Liver (tissue), 9 donors: ENCODE results near the gene CCNB2. TPM values are rescaled to one million over a fixed set of nuclear protein-coding genes. Genes with fewer than 3 reads are reported as not detected.
"Not testable (repeated sequence)": the region's sequence is repeated elsewhere in the genome, so short reads cannot be mapped to it uniquely, and the experiment has no call there.

ENCODE experiments used
- DNase-seq: peaks from one replicate; pipeline ENCODE4 v3.0.0-alpha.2; 2017; ENCODE audit warnings: low spot score
- H3K27ac ChIP-seq, 2 donors: one replicate each; pipeline ENCODE4 v1.7.0; 2013; ENCODE audit warnings: inconsistent platforms in 2 of 2, low read length in 2 of 2, control low read depth in 1 of 2, low read depth in 1 of 2, mild to moderate bottlenecking in 1 of 2
- H3K27me3 ChIP-seq, 4 donors: one replicate each; pipeline versions ENCODE4 v1.6.1 to v1.7.0; 2013; ENCODE audit warnings: low read length in 3 of 4, inconsistent platforms in 1 of 4, mild to moderate bottlenecking in 1 of 4, moderate library complexity in 1 of 4; ENCODE audit not compliant: control insufficient read depth in 4 of 4, insufficient read depth in 4 of 4
- H3K36me3 ChIP-seq, 4 donors: one replicate each; pipeline versions ENCODE4 v1.6.1 to v1.7.0; 2013; ENCODE audit warnings: low read length in 3 of 4, mild to moderate bottlenecking in 3 of 4, low read depth in 1 of 4, moderate library complexity in 1 of 4; ENCODE audit not compliant: control insufficient read depth in 4 of 4, insufficient read depth in 3 of 4
- H3K4me1 ChIP-seq, 4 donors: one replicate each; pipeline versions ENCODE4 v1.6.1 to v1.7.0; 2013; ENCODE audit warnings: low read length in 3 of 4, mild to moderate bottlenecking in 3 of 4, moderate library complexity in 1 of 4; ENCODE audit not compliant: control insufficient read depth in 4 of 4, insufficient read depth in 4 of 4
- H3K4me3 ChIP-seq, 3 donors: one replicate each; pipeline versions ENCODE4 v1.6.1 to v1.7.0; 2013; ENCODE audit warnings: low read length in 3 of 3, control low read depth in 1 of 3, low read depth in 1 of 3, mild to moderate bottlenecking in 1 of 3
- H3K9ac ChIP-seq, 2 donors: one replicate each; pipeline ENCODE4 v1.7.0; 2013; ENCODE audit warnings: low read length in 2 of 2, mild to moderate bottlenecking in 2 of 2, moderate library complexity in 2 of 2, control low read depth in 1 of 2, low read depth in 1 of 2
- H3K9me3 ChIP-seq, 4 donors: one replicate each; pipeline versions ENCODE4 v1.6.1 to v1.7.0; 2013; ENCODE audit warnings: low read length in 3 of 4; ENCODE audit not compliant: control insufficient read depth in 4 of 4
- EGR1 ChIP-seq, 2 donors: IDR thresholded peaks; 2 replicates each; pipeline ENCODE4 v1.6.1; 2016 to 2018; ENCODE audit warnings: antibody characterized with exemption in 2 of 2, low read depth in 2 of 2
- FOXA2 ChIP-seq: IDR thresholded peaks from 2 replicates; pipeline ENCODE4 v1.6.1; 2016; ENCODE audit warnings: antibody characterized with exemption
- GABPA ChIP-seq, 2 donors: IDR thresholded peaks in 1 of 2; conservative IDR thresholded peaks in 1 of 2; 2 replicates each; pipeline ENCODE4 v1.6.1; 2016; ENCODE audit warnings: antibody characterized with exemption in 2 of 2, mild to moderate bottlenecking in 1 of 2, moderate library complexity in 1 of 2
- HNF4G ChIP-seq: IDR thresholded peaks from 2 replicates; pipeline ENCODE4 v1.6.1; 2016; ENCODE audit warnings: antibody characterized with exemption
- JUND ChIP-seq, 2 donors: IDR thresholded peaks; 2 replicates each; pipeline ENCODE4 v1.6.1; 2016; ENCODE audit warnings: antibody characterized with exemption in 2 of 2
- NR2F2 ChIP-seq: IDR thresholded peaks from 2 replicates; pipeline ENCODE4 v1.6.1; 2016; ENCODE audit warnings: antibody characterized with exemption
- RAD21 ChIP-seq, 2 donors: IDR thresholded peaks; 2 replicates each; pipeline ENCODE4 v1.6.1; 2016; ENCODE audit warnings: antibody characterized with exemption in 2 of 2, mild to moderate bottlenecking in 2 of 2
- RXRA ChIP-seq, 2 donors: IDR thresholded peaks; 2 replicates each; pipeline ENCODE4 v1.6.1; 2017 to 2018; ENCODE audit warnings: antibody characterized with exemption in 2 of 2, mild to moderate bottlenecking in 1 of 2
- SP1 ChIP-seq: IDR thresholded peaks from 2 replicates; pipeline ENCODE4 v1.6.1; 2018; ENCODE audit warnings: antibody characterized with exemption, mild to moderate bottlenecking
- TAF1 ChIP-seq: conservative IDR thresholded peaks from 2 replicates; pipeline ENCODE4 v1.6.1; 2016; ENCODE audit warnings: antibody characterized with exemption, mild to moderate bottlenecking
- YY1 ChIP-seq: IDR thresholded peaks from 2 replicates; pipeline ENCODE4 v1.6.1; 2016; ENCODE audit warnings: antibody characterized with exemption, mild to moderate bottlenecking
- WGBS: extraction: QIAGEN DNeasy Blood & Tissue Kit; methylation state at CpG from one replicate; pipeline ENCODE4 v1.1.7; 2013; 5-methylcytosine and 5-hydroxymethylcytosine counted together
- polyA plus RNA-seq, 2 donors: library from polyadenylated mRNA; stranded (reverse) in 1 of 2; unstranded in 1 of 2; fragments of 200-250 nt in 1 of 2; fragments of >200 nt in 1 of 2; fragmentation: Nextera tagmentation in 1 of 2; extraction: Ambion mirVana in 1 of 2; gene quantifications; one replicate each; pipeline versions ENCODE4 v1.2.1 to v1.2.3, GENCODE V29; 2013 to 2015
- total RNA-seq, 2 donors: library from RNA; depleted of rRNA; stranded (reverse); fragments of >200 nt; gene quantifications; one replicate each; pipeline ENCODE4 v1.2.3, GENCODE V29; 2014
- TF ChIP-seq, protein P1 (sequence below): IDR thresholded peaks from 2 replicates; pipeline ENCODE4 v1.6.1; 2016; ENCODE audit warnings: antibody characterized with exemption
- TF ChIP-seq, protein P2 (sequence below): fragments of 150-350 bp; IDR thresholded peaks from 2 replicates; pipeline ENCODE4 v1.5.1; 2017; ENCODE audit warnings: improper control_type of control experiment, low read depth, low read length; ENCODE audit not compliant: missing input control
- TF ChIP-seq, protein P3 (sequence below): IDR thresholded peaks from 2 replicates; pipeline ENCODE4 v1.6.1; 2016; ENCODE audit warnings: antibody characterized with exemption, mild to moderate bottlenecking
- donor health status: healthy.
- donor health status: healthy.
- donor health status: healthy.
- donor health status: healthy.
- donor health status: healthy.

CCNB2 gene
- total and polyA plus RNA-seq, 4 donors, result 0.42 to 53.1 (median 2.0) TPM

GRCh38 chr15:59143281-59143680 lies 38.3 kb downstream of the CCNB2 start:
- Histone ChIP-seq H3K27me3 (no peaks in the 10 kb centered on the region), H3K9me3 (no peaks in the 10 kb centered on the region), H3K36me3 (peaks cover 5 to 27% (median 13%) of the 10 kb centered on the region in 4 donors), H3K4me3 (no peak overlapping the region), H3K9ac (no peak overlapping the region), H3K4me1 (no peaks in the 10 kb centered on the region), H3K27ac (no peak overlapping the region)
- DNase-seq, result no peak
- 97% methylated on average over 5 of the region's 5 CpGs for WGBS
- TF ChIP-seq HNF4G (no peak), TAF1 (no peak)

- WGBS, result 92% methylated on average over 10 of the region's 10 CpGs
- not testable (repeated sequence) for H3K4me3 ChIP-seq, DNase-seq, H3K4me1 ChIP-seq, H3K27ac ChIP-seq, H3K9me3 ChIP-seq, H3K27me3 ChIP-seq, H3K9ac ChIP-seq
- TF ChIP-seq RAD21 (IDR thresholded peaks at IDR 0.05), result peak in 1 of 2 donors; percentile 19
- H3K36me3 ChIP-seq, result peaks cover 4 to 30% (median 19%) of the 10 kb centered on the region in 4 donors
These were observed 39.6 kb downstream of the CCNB2 start for GRCh38 chr15:59144594-59144993.

GRCh38 chr15:59147666-59148065 lies 42.7 kb downstream of the CCNB2 start:
- Histone ChIP-seq H3K27ac (no peak overlapping the region), H3K9ac (no peak overlapping the region), H3K4me1 (no peaks in the 10 kb centered on the region), H3K27me3 (no peaks in the 10 kb centered on the region), H3K36me3 (peaks cover 4 to 52% (median 34%) of the 10 kb centered on the region in 4 donors), H3K4me3 (no peak overlapping the region), H3K9me3 (no peaks in the 10 kb centered on the region)
- DNase-seq, result no peak
- WGBS, result 94% methylated on average over 5 of the region's 5 CpGs
- no peak for TF ChIP-seq RAD21 (IDR thresholded peaks at IDR 0.05)
- TF ChIP-seq SP1, result no peak
- TF ChIP-seq, protein P1, sequence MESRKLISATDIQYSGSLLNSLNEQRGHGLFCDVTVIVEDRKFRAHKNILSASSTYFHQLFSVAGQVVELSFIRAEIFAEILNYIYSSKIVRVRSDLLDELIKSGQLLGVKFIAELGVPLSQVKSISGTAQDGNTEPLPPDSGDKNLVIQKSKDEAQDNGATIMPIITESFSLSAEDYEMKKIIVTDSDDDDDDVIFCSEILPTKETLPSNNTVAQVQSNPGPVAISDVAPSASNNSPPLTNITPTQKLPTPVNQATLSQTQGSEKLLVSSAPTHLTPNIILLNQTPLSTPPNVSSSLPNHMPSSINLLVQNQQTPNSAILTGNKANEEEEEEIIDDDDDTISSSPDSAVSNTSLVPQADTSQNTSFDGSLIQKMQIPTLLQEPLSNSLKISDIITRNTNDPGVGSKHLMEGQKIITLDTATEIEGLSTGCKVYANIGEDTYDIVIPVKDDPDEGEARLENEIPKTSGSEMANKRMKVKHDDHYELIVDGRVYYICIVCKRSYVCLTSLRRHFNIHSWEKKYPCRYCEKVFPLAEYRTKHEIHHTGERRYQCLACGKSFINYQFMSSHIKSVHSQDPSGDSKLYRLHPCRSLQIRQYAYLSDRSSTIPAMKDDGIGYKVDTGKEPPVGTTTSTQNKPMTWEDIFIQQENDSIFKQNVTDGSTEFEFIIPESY, result no peak
- TF ChIP-seq HNF4G, result no peak
- TF ChIP-seq, protein P2, sequence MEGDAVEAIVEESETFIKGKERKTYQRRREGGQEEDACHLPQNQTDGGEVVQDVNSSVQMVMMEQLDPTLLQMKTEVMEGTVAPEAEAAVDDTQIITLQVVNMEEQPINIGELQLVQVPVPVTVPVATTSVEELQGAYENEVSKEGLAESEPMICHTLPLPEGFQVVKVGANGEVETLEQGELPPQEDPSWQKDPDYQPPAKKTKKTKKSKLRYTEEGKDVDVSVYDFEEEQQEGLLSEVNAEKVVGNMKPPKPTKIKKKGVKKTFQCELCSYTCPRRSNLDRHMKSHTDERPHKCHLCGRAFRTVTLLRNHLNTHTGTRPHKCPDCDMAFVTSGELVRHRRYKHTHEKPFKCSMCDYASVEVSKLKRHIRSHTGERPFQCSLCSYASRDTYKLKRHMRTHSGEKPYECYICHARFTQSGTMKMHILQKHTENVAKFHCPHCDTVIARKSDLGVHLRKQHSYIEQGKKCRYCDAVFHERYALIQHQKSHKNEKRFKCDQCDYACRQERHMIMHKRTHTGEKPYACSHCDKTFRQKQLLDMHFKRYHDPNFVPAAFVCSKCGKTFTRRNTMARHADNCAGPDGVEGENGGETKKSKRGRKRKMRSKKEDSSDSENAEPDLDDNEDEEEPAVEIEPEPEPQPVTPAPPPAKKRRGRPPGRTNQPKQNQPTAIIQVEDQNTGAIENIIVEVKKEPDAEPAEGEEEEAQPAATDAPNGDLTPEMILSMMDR, result no peak
- no peak for TF ChIP-seq YY1
- TF ChIP-seq FOXA2, result no peak
- no peak for TF ChIP-seq GABPA (IDR thresholded peaks at IDR 0.05 in 1 of 2, conservative IDR thresholded peaks at IDR 0.05 in 1 of 2)
- no peak for TF ChIP-seq JUND (IDR thresholded peaks at IDR 0.05)
- no peak for TF ChIP-seq RXRA (IDR thresholded peaks at IDR 0.05)
- TF ChIP-seq NR2F2, result no peak
- TF ChIP-seq, protein P3, sequence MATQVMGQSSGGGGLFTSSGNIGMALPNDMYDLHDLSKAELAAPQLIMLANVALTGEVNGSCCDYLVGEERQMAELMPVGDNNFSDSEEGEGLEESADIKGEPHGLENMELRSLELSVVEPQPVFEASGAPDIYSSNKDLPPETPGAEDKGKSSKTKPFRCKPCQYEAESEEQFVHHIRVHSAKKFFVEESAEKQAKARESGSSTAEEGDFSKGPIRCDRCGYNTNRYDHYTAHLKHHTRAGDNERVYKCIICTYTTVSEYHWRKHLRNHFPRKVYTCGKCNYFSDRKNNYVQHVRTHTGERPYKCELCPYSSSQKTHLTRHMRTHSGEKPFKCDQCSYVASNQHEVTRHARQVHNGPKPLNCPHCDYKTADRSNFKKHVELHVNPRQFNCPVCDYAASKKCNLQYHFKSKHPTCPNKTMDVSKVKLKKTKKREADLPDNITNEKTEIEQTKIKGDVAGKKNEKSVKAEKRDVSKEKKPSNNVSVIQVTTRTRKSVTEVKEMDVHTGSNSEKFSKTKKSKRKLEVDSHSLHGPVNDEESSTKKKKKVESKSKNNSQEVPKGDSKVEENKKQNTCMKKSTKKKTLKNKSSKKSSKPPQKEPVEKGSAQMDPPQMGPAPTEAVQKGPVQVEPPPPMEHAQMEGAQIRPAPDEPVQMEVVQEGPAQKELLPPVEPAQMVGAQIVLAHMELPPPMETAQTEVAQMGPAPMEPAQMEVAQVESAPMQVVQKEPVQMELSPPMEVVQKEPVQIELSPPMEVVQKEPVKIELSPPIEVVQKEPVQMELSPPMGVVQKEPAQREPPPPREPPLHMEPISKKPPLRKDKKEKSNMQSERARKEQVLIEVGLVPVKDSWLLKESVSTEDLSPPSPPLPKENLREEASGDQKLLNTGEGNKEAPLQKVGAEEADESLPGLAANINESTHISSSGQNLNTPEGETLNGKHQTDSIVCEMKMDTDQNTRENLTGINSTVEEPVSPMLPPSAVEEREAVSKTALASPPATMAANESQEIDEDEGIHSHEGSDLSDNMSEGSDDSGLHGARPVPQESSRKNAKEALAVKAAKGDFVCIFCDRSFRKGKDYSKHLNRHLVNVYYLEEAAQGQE, result no peak
- TF ChIP-seq EGR1 (IDR thresholded peaks at IDR 0.05; ENCODE audit: low read depth in 2 of 2), result no peak
